ENCODE data around the gene KCNIP3. TPM values are rescaled to one million over a fixed set of nuclear protein-coding genes. Genes with fewer than 3 reads are reported as not detected.

The KCNIP3 gene
- total and polyA plus RNA-seq, 9 of the 15 experiments (the other 6 are each of a cell fraction or from before 2014, with no cell fraction given): 0.04 TPM; not detected in 8

DNA sequence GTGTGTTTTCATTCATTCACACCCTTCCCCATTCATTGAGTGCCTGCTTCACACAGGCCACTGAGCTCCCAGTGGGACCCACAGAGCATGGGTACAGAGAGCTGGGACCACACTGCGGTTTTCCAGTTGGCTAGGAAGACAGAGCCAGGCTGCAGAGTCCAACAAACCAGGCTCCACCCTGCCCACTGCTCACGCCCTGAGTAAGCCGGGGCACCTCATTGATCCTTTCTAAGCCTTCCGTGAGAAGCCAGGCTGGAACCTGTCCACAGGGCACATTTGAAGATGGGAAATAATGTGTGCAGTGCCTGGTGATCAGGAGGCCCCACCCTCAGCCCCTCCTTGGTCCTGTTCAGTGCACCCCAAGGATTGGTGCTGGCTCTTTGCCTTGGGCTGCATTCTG, 13.5 kb downstream of the KCNIP3 start:
- H3K9me3 ChIP-seq (replicated peaks; ENCODE audit: control insufficient read depth, insufficient read depth, low read depth, low read length): no peaks in the 10 kb centered on the region
- DNase-seq (ENCODE audit: extremely low read depth in 1 of 4, low spot score in 3 of 4): no peak
- ATAC-seq: no peak
- no peak overlapping the region for H3K27ac ChIP-seq (ENCODE audit: extremely low read depth, low read depth, low read length)
- no peaks in the 10 kb centered on the region for H3K9me1 ChIP-seq (ENCODE audit: control insufficient read depth, insufficient read depth, low read length)
- FAIRE-seq: no peak
- whole genome bisulfite sequencing (ENCODE audit: insufficient coverage, low coverage, missing lambda C conversion rate): 4% methylated on average over 4 of the region's 4 CpGs
- TF ChIP-seq RBM39 (optimal IDR thresholded peaks at IDR 0.05; ENCODE audit: low read depth, low read length) (no peak), TAF9B (IDR thresholded peaks at IDR 0.05; ENCODE audit: partially characterized antibody) (no peak), RAD21 (CRISPR knock-in tag; conservative IDR thresholded peaks at IDR 0.05 in 1 of 2, IDR thresholded peaks at IDR 0.05 in 1 of 2) (no peak), NONO (IDR thresholded peaks at IDR 0.05; ENCODE audit: low read depth in 2 of 2, low read length in 1 of 2) (no peak), THRA (IDR thresholded peaks at IDR 0.05) (no peak), STAT5B (CRISPR knock-in tag; IDR thresholded peaks at IDR 0.05) (no peak), LCOR (CRISPR knock-in tag; IDR thresholded peaks at IDR 0.05) (no peak), NR2F6 (CRISPR knock-in tag; IDR thresholded peaks at IDR 0.05) (no peak), SMARCE1 (IDR thresholded peaks at IDR 0.05) (no peak), CBX5 (IDR thresholded peaks at IDR 0.05; ENCODE audit: borderline replicate concordance, low read depth) (no peak), EP400 (IDR thresholded peaks at IDR 0.05) (no peak), HNRNPL (IDR thresholded peaks at IDR 0.05; ENCODE audit: low read depth, low read length) (no peak), ZNF407 (IDR thresholded peaks at IDR 0.05; ENCODE audit: low read depth) (no peak)
- peaks cover 6 to 68% of the 10 kb centered on the region in 2 experiments for H3K27me3 ChIP-seq (ENCODE audit: control insufficient read depth in 2 of 2, insufficient read depth in 2 of 2, low read length in 2 of 2)
- peaks cover 0 to 5% of the 10 kb centered on the region in 2 experiments; a peak in 1 of 5 replicates for H3K4me1 ChIP-seq (replicated peaks in 1 of 2; ENCODE audit: control insufficient read depth in 2 of 2, insufficient read depth in 2 of 2, low read length in 2 of 2)
- in situ Hi-C loops (cut with MboI): no loop called here
- H3K4me2 ChIP-seq (ENCODE audit: insufficient read depth, low read length): no peak overlapping the region
- BruUV-seq (replicated peaks): no TSS peak
- H4K20me1 ChIP-seq (replicated peaks; ENCODE audit: control insufficient read depth, insufficient read depth, low read length): peaks cover 8% of the 10 kb centered on the region; the same call in 1 of the 2 replicates
- CTCF ChIA-PET (ENCODE audit: low intra/inter-chr PET ratio): no interaction called here
- H3K79me2 ChIP-seq (ENCODE audit: control insufficient read depth, insufficient read depth, low read length): no peaks in the 10 kb centered on the region
- POLR2A ChIA-PET: no interaction called here
- intact Hi-C loops (cut with micrococcal nuclease): no loop called here
- H2AFZ ChIP-seq (ENCODE audit: low read depth, low read length): no peak overlapping the region
- H3K4me3 ChIP-seq: no peak overlapping the region
- H3K9ac ChIP-seq (ENCODE audit: insufficient read depth in 1 of 2, low read depth in 2 of 2, low read length in 2 of 2): no peak overlapping the region
- no peaks in the 10 kb centered on the region for H3K36me3 ChIP-seq (ENCODE audit: control insufficient read depth, insufficient read depth, low read length)

All from K562 (cell line).